GM23248 (cell line): ENCODE results near the gene GPR39. TPM values are rescaled to one million over a fixed set of nuclear protein-coding genes. Genes with fewer than 3 reads are reported as not detected.

ENCODE experiments used
- DNase-seq: peaks from one replicate; pipeline ENCODE4 v3.0.0-alpha.2; 2015
- H2AFZ ChIP-seq: fragments of 200-600 bp; sonication (generic); 2 replicates; pipeline ENCODE4 v1.6.1; 2016; ENCODE audit warnings: antibody characterized with exemption
- H3F3A ChIP-seq: fragments of 200-600 bp; sonication (generic); 2 replicates; pipeline ENCODE4 v1.6.1; 2016; ENCODE audit warnings: mild to moderate bottlenecking, antibody characterized with exemption, mixed run types; ENCODE audit not compliant: insufficient read depth
- H3K27ac ChIP-seq: fragments of 200-600 bp; sonication (generic); 2 replicates; pipeline ENCODE4 v1.5.1; 2016; ENCODE audit warnings: mild to moderate bottlenecking
- H3K27me3 ChIP-seq: fragments of 200-600 bp; sonication (generic); replicated peaks from 2 replicates; pipeline ENCODE4 v1.6.1; 2016; ENCODE audit warnings: mild to moderate bottlenecking; ENCODE audit not compliant: insufficient read depth
- H3K36me3 ChIP-seq: fragments of 200-600 bp; sonication (generic); 2 replicates; pipeline ENCODE4 v1.6.1; 2016; ENCODE audit warnings: low read depth, mild to moderate bottlenecking
- H3K4me1 ChIP-seq: fragments of 200-600 bp; sonication (generic); 2 replicates; pipeline ENCODE4 v1.6.1; 2016; ENCODE audit warnings: mild to moderate bottlenecking; ENCODE audit not compliant: insufficient read depth
- H3K4me2 ChIP-seq: fragments of 200-600 bp; sonication (generic); one replicate; pipeline ENCODE4 v1.6.1; 2016; ENCODE audit warnings: mild to moderate bottlenecking; ENCODE audit not compliant: unreplicated experiment
- H3K4me3 ChIP-seq: fragments of 200-600 bp; sonication (generic); 2 replicates; pipeline ENCODE4 v1.5.1; 2016; ENCODE audit warnings: mild to moderate bottlenecking
- H3K79me2 ChIP-seq: fragments of 200-600 bp; sonication (generic); 2 replicates; pipeline ENCODE4 v1.6.1; 2016; ENCODE audit warnings: mild to moderate bottlenecking; ENCODE audit not compliant: insufficient read depth
- H3K9ac ChIP-seq: fragments of 200-600 bp; sonication (generic); 2 replicates; pipeline ENCODE4 v1.6.1; 2016; ENCODE audit warnings: mild to moderate bottlenecking
- H3K9me2 ChIP-seq: fragments of 200-600 bp; sonication (generic); 2 replicates; pipeline ENCODE4 v1.6.1; 2016; ENCODE audit warnings: mixed run types, mild to moderate bottlenecking, moderate library complexity; ENCODE audit not compliant: insufficient read depth
- H3K9me3 ChIP-seq: fragments of 200-600 bp; sonication (generic); one replicate; pipeline ENCODE4 v1.6.1; 2017; ENCODE audit warnings: low read depth
- H4K20me1 ChIP-seq: fragments of 200-600 bp; sonication (generic); 2 replicates; pipeline ENCODE4 v1.6.0; 2016; ENCODE audit not compliant: insufficient read depth
- EZH2 ChIP-seq: fragments of 200-600 bp; sonication (generic); IDR thresholded peaks from 2 replicates; pipeline ENCODE4 v1.6.1; 2018; ENCODE audit warnings: antibody characterized with exemption, mild to moderate bottlenecking; ENCODE audit not compliant: insufficient read depth, poor library complexity, severe bottlenecking
- EZH2phosphoT487 ChIP-seq: fragments of 200-600 bp; sonication (generic); IDR thresholded peaks from 2 replicates; pipeline ENCODE4 v1.6.1; 2018; ENCODE audit warnings: antibody characterized with exemption, moderate library complexity, mild to moderate bottlenecking, low read depth; ENCODE audit not compliant: insufficient read depth
- WGBS, 2 experiments: methylation state at CpG; one replicate each; pipeline ENCODE4 v1.1.6; 2015 to 2017; ENCODE audit warnings: low lambda C conversion rate in 2 of 2, low coverage in 1 of 2; ENCODE audit errors: missing lambda C conversion rate in 2 of 2; 5-methylcytosine and 5-hydroxymethylcytosine counted together
- in situ Hi-C: fragments of 300-500 bp; cut with MboI; formaldehyde crosslinking; loops from 2 replicates; pipeline ENCODE4 v1.15.0; 2020
- polyA plus RNA-seq: library from polyadenylated mRNA; unstranded; fragments of >200 nt; fragmentation: Nextera tagmentation; extraction: Ambion mirVana; gene quantifications from 2 replicates; pipeline ENCODE4 v1.2.1, GENCODE V29; 2016
- total RNA-seq: library from RNA; depleted of rRNA; stranded (reverse); fragments of >200 nt; shearing (Covaris generic); gene quantifications from 2 replicates; pipeline ENCODE4 v1.2.3, GENCODE V29; 2014

The GPR39 gene
- total and polyA plus RNA-seq, 2 experiments from 2014 or later, result 1.6 to 2.6 TPM

DNA sequence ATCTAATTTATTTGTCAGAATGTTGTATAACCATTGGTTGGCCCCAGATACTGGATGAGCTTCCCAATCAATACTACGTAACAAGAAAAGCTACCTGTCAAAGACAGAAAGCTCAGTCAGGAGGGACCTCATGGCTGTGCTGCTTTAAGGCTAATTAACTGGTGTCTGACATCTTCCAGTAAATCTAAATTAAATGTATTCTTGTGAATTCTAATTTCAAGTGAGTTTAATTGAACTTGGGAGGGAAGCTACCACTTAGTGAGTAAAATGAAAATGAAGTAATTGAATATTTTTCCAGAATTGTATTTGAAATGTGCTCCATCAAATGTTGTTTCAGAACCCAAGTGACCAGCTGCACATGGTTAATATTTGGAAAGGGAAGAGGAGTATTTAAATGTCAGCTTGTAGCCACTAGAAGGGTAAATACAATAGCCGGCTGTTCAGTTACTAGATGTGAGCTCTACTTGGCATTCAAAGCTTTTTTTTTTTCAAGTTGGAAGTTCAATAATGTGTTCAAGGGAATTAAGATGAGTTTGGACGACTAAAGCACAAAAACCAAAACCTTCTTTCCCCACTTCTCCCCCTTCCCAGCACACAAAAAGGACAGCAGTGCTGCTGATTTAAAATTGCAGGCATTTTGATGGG is 62.0 kb downstream of the GPR39 start:
- Histone ChIP-seq H3K79me2 (no peaks in the 10 kb centered on the region), H3K4me1 (peaks cover 23% of the 10 kb centered on the region), H3K36me3 (no peaks in the 10 kb centered on the region), H3K27ac (no peak overlapping the region), H3K27me3 (no peaks in the 10 kb centered on the region), H3K4me3 (no peak overlapping the region), H2AFZ (no peak overlapping the region), H4K20me1 (no peaks in the 10 kb centered on the region), H3F3A (0 out of 2 replicates have a peak, but pooled peaks cover 14% of the 10 kb centered on the region), H3K9me3 (no peaks in the 10 kb centered on the region), H3K9ac (no peak overlapping the region), H3K9me2 (no peaks in the 10 kb centered on the region), H3K4me2 (peak overlapping the region; percentile 8)
- in situ Hi-C loops, result no loop called here
- no peak for DNase-seq
- 22 to 31% methylated on average over 3 of the region's 3 CpGs for WGBS, 2 experiments
- no peak for TF ChIP-seq EZH2
- no peak for TF ChIP-seq EZH2phosphoT487

- H3K4me3 ChIP-seq, result no peak overlapping the region
- no peaks in the 10 kb centered on the region for H3K79me2 ChIP-seq
- H3K36me3 ChIP-seq, result no peaks in the 10 kb centered on the region
- no peak overlapping the region for H3K9ac ChIP-seq
- peaks cover 23% of the 10 kb centered on the region for H3K4me1 ChIP-seq
- WGBS, 2 experiments, result 71 to 72% methylated on average over 8 of the region's 8 CpGs
- no peaks in the 10 kb centered on the region for H4K20me1 ChIP-seq
- no peak overlapping the region for H3K27ac ChIP-seq
- no peaks in the 10 kb centered on the region for H3K9me2 ChIP-seq
- no peak for TF ChIP-seq EZH2
- no peak for TF ChIP-seq EZH2phosphoT487
- 0 out of 2 replicates have a peak, but pooled peaks cover 14% of the 10 kb centered on the region for H3F3A ChIP-seq
- in situ Hi-C loops, result no loop called here
- H3K9me3 ChIP-seq, result no peaks in the 10 kb centered on the region
- DNase-seq, result no peak
- no peak overlapping the region for H3K4me2 ChIP-seq
- H3K27me3 ChIP-seq, result no peaks in the 10 kb centered on the region
- no peak overlapping the region for H2AFZ ChIP-seq
Observed at GRCh38 chr2:132479155-132479554, 62.5 kb downstream of the GPR39 start.

DNA sequence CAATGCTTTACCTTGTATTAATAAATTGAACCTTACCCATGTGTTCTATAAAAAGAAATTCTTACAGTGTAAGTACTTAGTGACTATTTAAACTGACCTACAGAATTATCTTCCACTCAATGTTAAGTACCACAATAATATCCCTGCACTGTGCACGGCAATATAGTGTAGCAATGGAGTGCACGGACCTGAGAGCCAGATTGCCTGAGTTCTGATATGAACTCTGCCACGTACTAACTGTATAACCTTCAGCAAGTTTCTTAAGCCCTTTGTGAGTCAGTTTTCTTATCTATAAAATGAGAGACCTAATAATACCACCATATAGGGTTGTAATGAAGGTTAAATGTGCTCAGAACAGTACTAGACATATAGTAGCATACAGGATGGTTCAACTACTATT is 66.2 kb downstream of the GPR39 start:
- Histone ChIP-seq H3K4me1 (peaks cover 11% of the 10 kb centered on the region), H3K79me2 (no peaks in the 10 kb centered on the region), H2AFZ (no peak overlapping the region), H3K9ac (no peak overlapping the region), H3K4me2 (no peak overlapping the region), H3K9me3 (no peaks in the 10 kb centered on the region), H3K9me2 (no peaks in the 10 kb centered on the region), H3K27ac (no peak overlapping the region), H3K36me3 (no peaks in the 10 kb centered on the region), H3K27me3 (no peaks in the 10 kb centered on the region), H3F3A (0 out of 2 replicates have a peak, but pooled peaks cover 7% of the 10 kb centered on the region), H3K4me3 (no peak overlapping the region), H4K20me1 (no peaks in the 10 kb centered on the region)
- no peak for DNase-seq
- TF ChIP-seq EZH2, result no peak
- no peak for TF ChIP-seq EZH2phosphoT487
- in situ Hi-C loops, result no loop called here
- 52 to 56% methylated on average over 3 of the region's 3 CpGs for WGBS, 2 experiments

DNA sequence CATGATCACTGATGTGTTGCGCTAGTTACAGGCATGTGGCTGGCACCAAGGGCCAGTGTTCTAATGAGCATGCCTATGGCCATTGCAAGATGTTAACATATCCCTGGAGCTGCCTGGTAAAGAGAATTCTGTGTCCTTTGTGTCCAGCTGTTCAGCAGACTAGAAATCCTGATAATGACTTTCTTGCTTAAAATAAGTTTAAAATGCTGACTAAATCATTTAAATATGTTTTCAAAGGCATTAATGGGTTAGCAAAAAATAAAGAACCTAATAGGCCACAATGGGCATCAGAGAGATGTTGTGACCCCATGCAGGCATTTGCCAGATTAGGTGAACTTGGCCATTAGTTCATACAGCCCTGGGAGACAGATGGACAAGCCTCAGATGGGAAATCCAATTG is 67.5 kb downstream of the GPR39 start:
- H3K4me3 ChIP-seq, result no peak overlapping the region
- TF ChIP-seq EZH2phosphoT487, result no peak
- no peak for TF ChIP-seq EZH2
- in situ Hi-C loops, result no loop called here

GRCh38 chr2:132488491-132488890 is 71.9 kb downstream of the GPR39 start:
- in situ Hi-C loops, result no loop called here
- no peaks in the 10 kb centered on the region for H3K9me3 ChIP-seq

More for the DNA sequence above, 67.5 kb downstream of the GPR39 start:
- Histone ChIP-seq H4K20me1 (no peaks in the 10 kb centered on the region), H3K36me3 (no peaks in the 10 kb centered on the region), H3K79me2 (no peaks in the 10 kb centered on the region), H3F3A (no peaks in the 10 kb centered on the region), H2AFZ (no peak overlapping the region), H3K9me2 (no peaks in the 10 kb centered on the region), H3K9me3 (no peaks in the 10 kb centered on the region), H3K9ac (no peak overlapping the region), H3K4me2 (no peak overlapping the region), H3K27me3 (no peaks in the 10 kb centered on the region), H3K27ac (no peak overlapping the region), H3K4me1 (no peaks in the 10 kb centered on the region)
- WGBS, 2 experiments, result 86 to 88% methylated on average over 1 of the region's 1 CpG
- no peak for DNase-seq

More at GRCh38 chr2:132488491-132488890, 71.9 kb downstream of the GPR39 start:
- Histone ChIP-seq H3K79me2 (no peaks in the 10 kb centered on the region), H3K9me2 (no peaks in the 10 kb centered on the region), H3K4me2 (no peak overlapping the region), H3K9ac (no peak overlapping the region), H3K4me3 (no peak overlapping the region), H4K20me1 (no peaks in the 10 kb centered on the region), H2AFZ (no peak overlapping the region), H3K4me1 (no peaks in the 10 kb centered on the region), H3K27ac (no peak overlapping the region), H3K36me3 (no peaks in the 10 kb centered on the region), H3K27me3 (no peaks in the 10 kb centered on the region), H3F3A (no peaks in the 10 kb centered on the region)
- TF ChIP-seq EZH2 (no peak), EZH2phosphoT487 (no peak)
- 62 to 66% methylated on average over 6 of the region's 6 CpGs for WGBS, 2 experiments
- DNase-seq, result no peak
